HG02571 (cell line): Measurements from ENCODE around the gene NNMT.

Source experiments
- ATAC-seq: cut with Tn5 transposase; IDR thresholded peaks from one replicate; pipeline ENCODE4 v1.9.1; 2021; ENCODE audit warnings: mild to moderate bottlenecking, moderate library complexity; ENCODE audit not compliant: unreplicated experiment

The NNMT gene

DNA sequence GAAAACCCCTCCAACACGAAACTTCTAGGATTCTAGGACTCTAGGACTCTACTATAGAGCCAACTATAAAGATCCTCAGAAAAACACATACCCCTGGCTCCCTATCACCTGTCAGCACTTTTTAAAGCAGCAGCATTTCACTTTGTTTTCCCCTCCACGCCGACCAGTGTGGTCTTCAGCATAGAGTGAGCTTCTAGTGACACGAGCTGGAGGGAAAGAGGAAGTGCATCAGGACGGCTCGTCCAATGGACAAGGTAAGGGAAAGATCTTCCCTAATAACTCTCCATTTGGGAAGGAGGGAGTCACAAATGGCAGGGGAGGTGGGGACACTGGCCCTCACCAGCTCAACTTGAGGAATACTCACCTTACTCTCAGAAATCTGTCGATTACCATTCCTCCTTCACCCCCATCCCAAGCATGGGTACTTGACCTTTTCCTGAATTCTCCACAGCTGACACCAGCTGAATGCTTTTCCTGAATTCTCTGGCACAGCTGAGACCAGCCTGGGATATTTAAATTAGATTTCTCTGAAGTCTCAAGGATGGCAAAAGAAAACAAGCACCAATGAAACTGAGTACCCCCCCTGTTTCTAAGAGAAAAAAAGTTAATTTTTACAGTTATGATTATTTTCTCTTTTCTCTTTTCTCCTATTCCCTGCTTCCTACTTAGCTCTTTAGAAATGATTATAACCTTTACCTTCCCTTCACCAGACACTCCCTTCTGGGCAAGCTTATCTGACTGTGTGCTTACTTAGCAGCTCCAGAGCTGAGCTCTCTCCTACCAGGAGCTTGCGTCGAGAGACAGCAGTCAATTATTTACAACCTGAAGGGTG is 33.3 kb upstream of the NNMT start:
- ATAC-seq = no peak

DNA sequence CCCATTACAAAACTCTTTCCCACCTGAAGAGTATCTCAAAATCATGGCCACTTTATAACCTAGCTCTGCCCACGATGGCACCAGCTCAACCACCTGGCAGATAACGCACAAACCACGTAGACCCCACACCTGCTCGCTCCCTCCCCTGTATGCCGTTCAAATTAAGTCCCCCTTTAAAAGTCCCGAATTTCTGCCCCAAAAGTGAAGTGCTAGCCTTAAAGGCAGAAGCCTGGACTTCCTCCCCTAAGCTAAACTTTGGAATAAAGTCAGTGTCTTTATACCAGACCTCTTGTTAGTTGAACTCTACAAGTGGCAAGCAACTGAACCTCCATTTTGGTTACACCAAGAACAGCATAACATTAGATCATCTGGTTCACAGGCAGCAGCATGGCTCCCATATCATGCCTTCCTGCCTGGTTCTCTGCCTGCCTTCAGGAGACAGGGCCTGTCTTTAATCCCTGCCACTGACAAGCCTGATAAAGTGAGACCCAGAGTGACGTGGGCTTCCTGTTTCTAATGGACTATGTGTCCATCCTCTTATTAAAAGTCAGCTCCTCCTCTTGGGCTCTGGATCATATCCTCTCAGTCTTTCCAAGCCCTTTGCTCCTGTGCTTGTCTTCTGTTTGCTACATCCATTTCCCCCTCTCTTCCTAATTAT is 32.6 kb upstream of the NNMT start:
- ATAC-seq = no peak

DNA sequence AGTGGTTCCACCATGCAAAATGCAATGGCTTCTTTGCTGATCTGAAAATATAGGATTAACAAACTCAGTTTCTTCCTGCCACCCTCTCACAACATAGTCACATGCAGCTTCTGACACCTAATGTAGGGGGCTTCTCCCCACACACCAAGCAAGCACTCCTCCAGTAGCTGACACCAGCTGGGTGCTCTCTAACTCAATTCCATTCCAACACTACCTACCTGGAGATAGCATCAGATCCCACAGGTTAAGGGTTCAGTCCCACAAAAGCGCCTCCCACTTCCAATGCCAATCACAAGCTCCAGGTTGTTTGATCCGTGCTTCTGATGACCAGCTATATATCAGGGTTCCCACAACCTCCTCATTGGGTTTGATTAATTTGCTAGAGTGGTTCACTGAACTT is 31.8 kb upstream of the NNMT start:
- no peak for ATAC-seq

DNA sequence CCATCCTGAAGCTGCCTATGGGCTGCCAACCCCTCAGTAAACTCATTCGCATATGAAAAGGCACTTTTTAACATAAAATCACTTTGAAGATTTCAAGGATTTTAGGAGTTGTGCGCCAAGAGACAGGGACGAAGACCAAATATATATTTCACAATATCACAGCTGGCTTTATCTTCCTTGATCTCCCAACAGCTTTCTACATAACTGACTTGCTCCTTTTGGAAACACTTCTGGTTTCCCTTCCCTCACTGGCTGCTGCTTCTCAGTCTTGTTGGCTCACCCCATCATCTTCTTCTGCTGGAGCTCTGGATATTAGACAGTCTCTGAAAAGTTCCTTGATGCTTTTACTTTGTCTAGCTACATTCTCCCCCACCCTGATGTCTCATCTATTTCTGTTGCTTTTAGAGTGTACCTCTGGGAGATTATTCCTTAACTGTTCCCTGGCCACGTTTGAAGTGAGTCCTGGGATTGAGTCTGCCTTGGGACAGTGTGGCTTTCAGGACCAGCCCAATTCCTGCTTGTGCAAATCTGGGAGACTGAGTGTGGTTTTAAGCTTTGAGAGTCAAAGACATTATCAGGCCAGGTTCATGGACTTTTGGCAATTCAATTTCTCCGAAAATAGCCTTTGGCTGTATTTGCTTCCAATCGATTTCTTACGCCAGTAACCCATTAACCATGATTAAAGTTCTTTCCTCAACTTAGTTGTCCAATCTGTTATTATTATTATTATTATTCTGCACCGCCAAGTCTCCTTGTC is 30.9 kb upstream of the NNMT start:
- ATAC-seq = no peak

DNA sequence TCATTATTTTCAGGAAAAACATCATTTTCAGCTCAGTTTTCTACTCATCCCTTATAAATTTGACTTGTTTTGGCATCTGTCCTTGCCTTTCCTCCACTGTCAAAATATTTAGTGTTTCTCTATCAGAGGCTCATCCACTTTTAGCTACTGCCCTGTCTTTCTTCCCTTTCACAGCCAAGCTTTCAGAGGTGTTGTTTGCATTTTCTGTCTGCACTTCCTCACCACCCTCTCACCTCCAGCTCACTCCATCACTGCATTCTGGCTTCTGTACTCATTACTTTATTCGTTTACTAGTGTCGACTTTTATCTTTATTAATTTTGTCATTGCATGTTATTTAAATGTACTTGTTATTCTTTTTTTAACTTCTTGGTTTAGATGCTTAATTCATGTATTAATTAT is 26.7 kb upstream of the NNMT start:
- no peak for ATAC-seq

DNA sequence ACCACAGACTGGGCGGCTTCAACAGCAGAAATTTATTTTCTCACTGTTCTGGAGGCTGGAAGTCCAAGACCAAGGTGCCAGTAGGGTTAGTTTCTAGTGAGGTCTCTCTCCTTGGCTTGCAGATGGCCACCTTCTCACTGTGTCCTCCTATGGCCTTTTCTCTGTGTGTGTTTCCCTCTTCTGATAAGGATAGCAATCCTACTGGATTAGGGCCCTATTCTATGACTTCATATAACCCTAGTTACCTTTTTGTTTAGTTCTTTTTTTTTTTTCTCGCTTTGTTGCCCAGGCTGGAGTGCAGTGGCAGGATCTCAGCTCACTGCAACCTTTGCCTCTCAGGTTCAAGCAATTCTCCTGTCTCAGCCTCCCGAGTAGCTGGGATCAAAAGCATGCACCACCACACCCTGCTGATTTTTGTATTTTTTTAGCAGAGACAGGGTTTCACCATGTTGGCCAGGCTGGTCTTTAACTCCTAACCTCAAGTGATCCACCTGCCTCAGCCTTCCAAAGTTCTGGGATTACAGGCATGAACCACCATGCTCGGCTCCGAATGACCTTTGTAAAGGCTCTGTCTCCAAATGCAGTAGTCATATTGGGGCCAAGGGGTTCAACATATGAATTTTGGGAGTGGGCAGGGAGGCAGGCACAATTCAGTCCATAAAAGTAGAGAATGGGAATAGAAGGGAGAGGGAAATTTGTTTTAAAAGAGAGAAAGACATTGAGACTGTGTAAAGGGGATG is 25.5 kb upstream of the NNMT start:
- ATAC-seq = no peak

DNA sequence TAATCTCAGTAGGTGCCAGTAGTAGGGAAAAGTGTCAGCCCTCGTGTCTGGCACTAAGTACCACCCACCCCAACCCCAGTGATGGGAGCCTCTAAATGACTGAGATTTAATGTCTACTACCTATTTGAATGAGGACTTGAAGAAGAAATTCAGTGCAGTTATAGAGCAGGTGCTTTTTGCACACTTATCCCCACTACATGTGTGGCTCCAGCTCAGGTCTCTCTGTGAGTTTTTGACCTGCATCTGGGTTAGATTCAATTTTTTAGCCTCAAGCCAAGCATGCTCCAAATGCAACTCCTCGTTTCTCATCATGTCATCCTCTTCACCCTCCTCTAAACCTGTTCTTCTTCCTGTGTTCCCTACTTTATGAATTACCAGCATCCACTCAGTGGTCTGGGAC is 24.9 kb upstream of the NNMT start:
- no peak for ATAC-seq

DNA sequence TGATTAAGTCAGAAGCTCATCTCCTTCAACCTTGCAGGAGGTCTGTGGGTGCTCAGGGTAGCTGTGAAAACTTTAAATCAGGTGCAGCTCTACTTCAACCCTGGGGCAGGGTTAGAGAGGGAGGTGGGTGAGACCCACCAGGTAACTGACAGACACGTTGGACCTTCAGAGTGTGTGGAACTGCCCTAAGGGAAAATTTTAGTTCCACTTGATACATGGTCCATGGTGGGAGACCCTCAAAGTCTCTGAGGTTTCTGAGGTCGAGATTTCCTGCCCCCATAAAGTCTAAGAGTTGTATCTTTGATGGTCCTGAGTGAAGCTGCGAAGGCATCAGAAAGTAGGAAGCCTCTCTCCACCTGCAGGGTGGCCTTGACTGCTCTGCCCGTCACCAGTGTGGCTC is 23.9 kb upstream of the NNMT start:
- ATAC-seq = no peak

DNA sequence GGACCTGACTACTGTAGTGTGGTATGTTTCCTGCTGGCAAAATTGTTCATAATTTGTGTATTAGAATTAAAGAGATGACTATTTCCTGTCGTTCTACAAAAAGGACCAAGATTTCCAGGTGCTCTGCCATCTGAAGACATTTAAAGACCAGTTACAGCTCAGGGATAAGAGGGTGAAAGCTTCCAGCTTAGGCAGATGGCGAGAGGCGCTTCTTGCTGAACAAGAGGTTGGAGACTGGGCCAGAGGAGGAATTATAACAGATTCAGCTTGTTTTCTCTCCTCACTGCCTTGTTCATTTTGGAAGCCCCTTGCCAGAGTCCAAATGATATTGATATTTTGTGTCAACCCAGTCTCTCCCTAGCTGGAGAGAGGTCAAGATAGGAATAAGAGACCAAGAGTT is 23.1 kb upstream of the NNMT start:
- ATAC-seq = no peak

DNA sequence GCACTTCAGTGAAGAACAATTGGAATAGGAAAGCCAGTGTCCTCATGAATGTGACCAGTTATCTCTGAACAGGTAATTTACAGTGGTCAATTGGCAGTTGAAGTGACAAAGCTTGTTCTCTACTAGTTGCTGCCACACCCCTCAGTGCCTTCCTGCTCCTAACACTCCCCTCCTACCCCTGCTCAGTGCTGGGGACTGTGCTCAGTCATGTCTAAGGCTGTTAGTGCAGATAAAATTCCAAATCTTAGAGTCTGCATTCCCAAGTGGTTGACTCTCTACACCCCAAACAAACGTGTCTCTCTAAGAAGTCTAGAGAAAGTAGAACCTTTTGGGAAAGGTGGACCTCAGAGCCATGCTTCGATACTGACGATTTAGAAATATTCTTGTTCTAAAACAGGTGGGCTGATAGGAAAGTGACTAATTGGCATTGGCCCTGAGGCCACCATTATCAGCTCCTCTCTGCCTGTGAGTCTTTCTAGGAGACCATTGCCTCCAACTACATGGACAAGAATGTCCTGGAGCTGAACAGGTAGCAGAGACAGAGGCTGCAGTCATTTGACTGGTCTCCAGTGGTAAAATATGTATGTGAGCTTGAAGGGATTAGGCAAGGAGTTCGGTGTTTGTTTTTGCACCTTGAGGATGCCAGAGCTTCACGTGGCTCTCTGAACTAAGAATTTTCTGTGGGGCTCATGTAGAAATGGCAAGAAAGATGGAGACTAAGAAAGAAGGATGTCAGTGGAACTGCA is 22.1 kb upstream of the NNMT start:
- ATAC-seq = no peak

DNA sequence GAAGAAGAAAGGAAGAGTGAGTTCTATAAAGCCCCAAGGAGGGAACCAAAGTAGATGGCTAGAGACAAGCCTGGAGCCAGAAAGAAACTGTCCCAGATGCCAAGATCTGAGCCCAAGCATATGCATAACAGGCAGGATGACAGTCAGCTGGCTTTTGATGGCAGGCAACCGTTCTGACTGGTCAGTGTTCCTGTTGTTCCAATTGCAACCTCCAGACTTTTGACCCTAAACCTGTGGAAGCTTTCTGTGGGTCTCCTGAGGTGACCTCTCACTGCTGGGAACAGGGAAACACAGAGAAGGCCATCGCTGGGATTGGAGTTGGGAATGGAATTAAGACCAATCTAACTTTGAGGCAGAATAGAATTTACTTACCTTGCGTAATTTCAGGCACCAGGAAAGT is 21.6 kb upstream of the NNMT start:
- no peak for ATAC-seq

DNA sequence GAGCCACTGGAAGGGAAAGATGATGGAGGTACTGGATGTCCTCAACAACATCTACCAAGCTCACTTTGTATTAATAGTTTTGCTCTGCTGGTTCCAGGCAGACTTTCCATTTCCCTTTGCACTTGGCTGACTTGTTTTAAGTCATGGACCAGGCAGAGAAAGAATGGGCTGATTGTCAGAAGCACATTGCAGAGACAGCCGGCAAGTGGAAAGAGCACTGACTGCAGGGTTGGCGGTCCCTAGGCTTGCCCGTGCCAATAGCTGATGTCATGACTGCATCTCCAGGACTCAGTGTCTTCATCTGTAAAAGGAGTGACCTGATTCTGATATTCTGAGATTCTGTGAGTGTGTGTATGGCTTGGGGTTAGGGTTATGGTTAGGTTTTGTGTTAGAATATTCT is 20.9 kb upstream of the NNMT start:
- ATAC-seq = no peak

DNA sequence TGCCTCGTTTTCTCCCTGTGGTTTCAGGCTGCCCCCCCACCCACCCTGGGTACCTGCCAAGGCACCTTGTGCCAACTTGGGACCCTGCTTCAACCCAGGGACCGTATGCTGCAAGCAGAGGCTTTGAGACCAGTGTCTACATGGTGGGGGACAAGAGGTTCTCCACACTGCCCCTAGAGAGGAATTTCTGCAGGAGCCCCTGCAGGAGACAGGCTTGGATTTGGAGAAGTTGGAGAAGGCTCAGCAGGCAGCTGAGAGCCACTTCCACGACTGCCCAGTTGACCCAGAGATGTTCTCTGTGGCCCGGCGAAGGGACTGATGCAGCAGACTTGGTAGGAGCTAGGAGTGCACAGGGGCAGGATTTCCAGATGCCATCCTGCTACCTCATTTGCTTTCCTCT is 20.1 kb upstream of the NNMT start:
- ATAC-seq = no peak

DNA sequence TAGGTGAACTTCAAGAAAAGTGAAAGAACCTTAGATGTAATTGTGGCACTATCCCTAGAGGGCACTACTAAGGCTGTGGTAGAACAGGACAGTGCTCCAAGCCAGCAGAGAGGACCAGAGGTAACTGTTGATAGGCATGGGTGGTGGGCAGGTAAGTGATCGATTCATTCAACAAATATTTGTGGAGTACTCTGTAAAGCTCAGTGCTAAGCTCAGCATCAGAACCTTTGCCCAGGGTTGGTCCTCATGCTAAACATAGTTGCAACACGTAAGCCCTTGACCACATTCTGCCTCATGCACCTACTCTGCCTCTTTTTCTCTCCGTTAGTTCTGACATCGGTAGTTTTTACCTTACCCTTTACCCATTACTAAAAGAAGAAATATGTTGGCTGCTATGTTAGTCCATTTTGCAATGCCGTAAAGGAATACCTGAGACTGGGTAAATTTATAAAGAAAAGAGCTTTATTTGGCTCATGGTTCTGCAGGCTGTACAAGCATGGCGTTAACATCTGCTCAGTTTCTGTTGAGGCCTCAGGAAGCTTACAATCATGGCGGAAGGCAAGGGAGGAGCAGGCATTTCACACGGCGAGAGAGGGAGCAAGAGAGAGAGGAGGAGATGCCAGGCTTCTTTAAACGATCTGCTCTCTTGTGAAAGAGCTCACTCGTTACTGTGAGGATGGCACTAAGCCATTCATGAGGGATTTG is 18.4 kb upstream of the NNMT start:
- no peak for ATAC-seq

DNA sequence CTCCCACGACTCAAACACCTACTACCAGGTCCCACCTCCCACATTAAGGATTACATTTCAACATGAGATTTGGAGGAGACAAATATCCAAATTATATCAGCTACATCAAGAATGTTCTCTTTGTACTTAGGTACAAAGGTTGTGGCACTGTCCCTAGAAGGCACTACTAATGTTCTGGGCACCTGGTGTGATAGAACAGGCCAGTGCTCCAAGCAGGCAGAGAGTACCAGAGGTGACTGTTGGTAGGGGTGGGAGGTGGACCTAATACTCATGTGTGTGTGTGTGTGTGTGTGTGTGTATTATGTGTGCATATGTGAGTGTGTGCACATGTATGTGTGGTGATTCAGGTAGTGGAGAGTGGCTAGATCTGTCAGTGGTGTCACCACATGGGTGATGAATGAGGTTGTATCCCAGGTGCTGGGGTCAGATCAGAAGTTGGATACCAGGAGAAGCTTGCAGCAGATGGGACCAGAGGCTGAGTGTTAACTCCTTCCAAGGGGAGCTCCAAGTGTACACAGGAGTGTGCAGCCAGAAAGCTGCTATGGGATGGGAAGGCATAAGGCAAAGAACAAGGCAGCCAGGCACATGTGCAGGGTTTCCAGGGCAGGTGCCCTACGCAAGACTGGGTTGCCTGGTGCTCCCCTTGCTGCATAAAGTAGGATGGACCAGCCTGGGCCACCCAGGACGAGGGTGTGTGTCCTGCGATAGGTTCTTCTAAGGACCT is 17.7 kb upstream of the NNMT start:
- no peak for ATAC-seq

DNA sequence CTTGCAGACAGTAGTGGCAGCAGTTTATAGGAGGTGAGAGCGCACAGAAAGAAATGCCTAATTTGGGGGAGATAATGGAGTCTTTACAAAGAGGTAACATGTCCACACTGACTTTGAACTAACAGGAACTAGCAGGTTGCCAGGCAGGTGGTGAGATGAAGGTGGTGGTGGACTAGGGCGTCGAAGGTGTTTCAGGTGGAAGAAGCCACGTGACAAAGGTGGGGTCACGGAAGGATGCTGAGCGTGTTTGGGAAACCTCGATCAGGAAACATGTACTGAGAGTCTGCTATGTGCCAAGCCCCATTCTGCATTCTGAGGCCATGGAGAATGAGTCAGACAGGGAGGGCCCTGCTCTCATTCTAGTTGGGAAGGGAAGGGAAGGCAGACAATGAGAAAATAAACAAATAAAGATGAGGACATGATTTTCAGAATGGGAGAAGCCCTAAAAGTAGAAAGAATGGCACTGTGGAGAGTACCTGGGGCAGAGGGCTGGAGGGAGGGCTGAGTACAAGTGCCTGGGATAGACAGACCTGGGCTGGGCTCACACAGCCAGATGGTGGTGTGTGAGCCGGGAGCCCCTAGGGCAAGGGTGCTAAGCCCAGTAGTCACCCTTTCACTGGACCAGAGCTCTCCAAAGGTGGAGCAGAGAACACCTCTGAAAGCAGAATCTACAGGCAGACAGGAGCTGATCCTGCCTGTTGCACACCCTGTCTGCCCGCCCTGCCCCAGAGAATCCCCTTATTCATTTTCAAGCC is 16.2 kb upstream of the NNMT start:
- no peak for ATAC-seq

DNA sequence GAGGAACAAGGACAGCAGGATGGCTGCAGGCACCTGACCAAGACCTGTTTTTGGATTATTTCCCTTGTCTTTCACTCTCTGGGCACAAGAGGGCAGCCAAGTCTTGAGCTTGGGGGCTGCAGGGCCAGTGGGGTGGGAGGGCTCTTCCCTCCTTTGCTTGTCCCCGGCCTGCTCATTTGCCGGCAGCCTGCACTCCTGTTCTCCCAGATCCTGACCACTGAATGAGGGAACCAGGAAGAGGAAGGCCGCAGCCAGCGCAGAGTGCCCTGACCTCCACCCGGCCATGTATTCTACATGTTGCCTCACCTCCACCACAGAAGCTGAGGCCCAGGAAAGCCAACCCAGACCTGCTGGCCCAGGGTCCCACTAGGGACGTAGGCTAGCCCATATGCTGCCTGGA is 15.5 kb upstream of the NNMT start:
- ATAC-seq = no peak

DNA sequence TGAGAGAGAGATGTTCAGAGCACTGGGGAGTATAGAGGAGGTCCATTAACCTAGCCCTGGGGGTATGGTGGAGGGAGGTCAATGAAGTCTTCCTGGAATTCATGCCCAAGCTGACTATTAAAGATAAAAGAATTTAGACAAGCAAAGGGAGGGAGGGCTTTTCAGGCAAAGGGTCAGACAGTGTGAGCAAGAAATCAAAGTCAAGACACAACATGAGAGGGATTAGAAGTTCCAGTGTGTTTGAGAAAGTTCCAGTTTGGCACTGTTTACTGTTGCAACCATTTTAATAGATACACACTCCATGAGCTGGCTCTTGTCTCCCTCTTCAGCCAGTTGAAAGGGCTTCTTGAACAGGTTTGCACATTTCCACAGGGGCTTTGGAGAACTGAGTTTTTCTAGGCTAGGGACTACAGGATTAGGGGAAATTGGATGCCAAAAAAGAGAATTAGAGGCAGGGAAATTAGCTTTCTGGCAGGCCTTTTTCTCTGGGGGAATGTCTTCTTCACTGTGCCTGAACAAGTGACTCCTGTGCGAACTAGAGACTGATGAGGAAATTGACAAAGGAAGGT is 14.7 kb upstream of the NNMT start:
- ATAC-seq = no peak
